ENCODE results near the gene ANKRD13D. TPM values are rescaled to one million over a fixed set of nuclear protein-coding genes. Genes with fewer than 3 reads are reported as not detected.
A peak's percentile ranks its signal among the peaks of the same experiment; 100 is the strongest.

The ANKRD13D gene
- total and polyA plus RNA-seq, 9 donors, result 16.2 to 35.5 (median 30.6) TPM

DNA sequence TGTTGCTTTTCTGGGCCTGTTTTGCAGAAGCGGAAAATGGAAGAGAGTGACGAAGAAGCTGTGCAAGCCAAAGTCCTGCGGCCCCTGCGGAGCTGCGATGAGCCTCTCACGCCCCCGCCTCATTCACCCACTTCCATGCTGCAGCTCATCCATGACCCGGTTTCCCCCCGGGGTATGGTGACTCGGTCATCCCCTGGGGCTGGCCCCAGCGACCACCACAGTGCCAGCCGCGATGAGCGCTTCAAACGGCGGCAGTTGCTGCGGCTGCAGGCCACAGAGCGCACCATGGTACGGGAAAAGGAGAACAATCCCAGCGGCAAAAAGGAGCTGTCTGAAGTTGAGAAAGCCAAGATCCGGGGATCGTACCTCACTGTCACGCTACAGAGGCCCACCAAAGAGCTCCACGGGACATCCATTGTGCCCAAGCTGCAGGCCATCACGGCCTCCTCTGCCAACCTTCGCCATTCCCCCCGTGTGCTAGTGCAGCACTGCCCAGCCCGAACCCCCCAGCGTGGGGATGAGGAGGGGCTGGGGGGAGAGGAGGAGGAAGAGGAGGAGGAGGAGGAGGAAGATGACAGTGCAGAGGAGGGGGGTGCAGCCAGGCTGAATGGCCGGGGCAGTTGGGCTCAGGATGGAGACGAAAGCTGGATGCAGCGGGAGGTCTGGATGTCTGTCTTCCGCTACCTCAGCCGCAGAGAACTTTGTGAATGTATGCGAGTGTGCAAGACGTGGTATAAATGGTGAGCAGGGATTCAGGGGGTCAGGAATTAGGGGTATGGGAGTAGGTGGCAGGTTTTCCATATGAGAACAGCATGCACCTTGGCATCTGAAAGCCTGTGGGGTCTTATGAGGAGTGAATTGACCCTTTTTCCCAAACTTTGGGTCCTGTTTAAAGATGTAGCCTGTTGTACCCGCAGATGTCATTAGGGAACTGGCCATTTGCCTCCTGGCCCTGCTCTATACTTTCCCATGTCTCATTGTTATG is 38.8 kb upstream of the ANKRD13D start:
- Histone ChIP-seq H3K27me3 (ENCODE audit: control insufficient read depth, insufficient read depth, low read length) (no peaks in the 10 kb centered on the region), H3K27ac (ENCODE audit: low read length) (no peak overlapping the region), H3K4me3 (ENCODE audit: low read length) (no peak overlapping the region), H3K36me3 (ENCODE audit: control insufficient read depth, insufficient read depth, low read length) (peaks cover 95% of the 10 kb centered on the region), H3K9me3 (replicated peaks; ENCODE audit: control insufficient read depth, low read depth, low read length) (no peaks in the 10 kb centered on the region), H3K4me1 (ENCODE audit: control insufficient read depth, insufficient read depth, low read length) (no peaks in the 10 kb centered on the region)
- 93% methylated on average over 35 of the region's 37 CpGs for WGBS (ENCODE audit: insufficient coverage)
- DNase-seq, result no peak

DNA sequence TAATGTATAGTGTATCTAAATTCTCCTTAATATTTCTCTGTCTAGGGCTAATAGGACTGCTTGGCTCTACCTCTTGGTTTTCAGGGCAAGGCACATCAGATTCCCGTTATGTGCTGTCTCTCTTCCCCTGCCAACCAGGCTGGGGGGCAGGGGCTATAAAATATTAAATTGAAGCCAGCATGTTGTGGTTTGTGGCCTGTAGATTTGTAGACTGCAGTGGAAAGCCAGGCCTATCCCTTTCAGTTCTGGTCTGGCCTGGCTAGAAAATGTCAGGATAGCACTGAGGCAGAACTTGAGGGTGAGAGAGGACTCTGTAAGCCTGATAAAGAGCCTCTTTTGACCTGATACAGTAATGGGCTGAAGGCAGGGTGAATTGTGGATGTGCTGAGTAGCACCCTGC is 37.3 kb upstream of the ANKRD13D start:
- no CpG with 5 or more reads among the region's 1 CpG for WGBS (ENCODE audit: insufficient coverage)

DNA sequence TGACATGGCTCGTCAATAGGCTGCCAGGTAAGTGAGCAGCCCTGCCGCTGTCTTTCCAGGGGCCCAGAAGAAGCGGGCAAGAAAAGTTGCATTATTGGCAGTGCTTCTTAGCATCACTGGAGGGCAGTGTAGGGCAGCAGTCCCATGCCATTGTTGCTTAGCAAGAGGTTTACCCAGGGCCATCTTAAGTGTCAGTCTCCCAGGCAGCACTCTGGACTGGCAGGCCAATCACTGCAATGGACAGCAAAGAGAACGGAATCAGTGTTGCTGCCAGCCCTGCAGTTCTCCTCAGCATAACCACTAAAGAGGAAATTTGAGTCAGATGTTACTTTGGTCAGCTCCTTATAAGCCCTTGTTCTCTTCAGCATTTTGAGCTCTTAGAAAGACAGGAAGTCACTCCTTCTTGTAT is 36.3 kb upstream of the ANKRD13D start:
- H3K36me3 ChIP-seq (ENCODE audit: control insufficient read depth, insufficient read depth, low read length), result peaks cover 95% of the 10 kb centered on the region
- 50% methylated on average over 2 of the region's 4 CpGs for WGBS (ENCODE audit: insufficient coverage)

More for the DNA sequence above, 37.3 kb upstream of the ANKRD13D start:
- DNase-seq, result no peak
- peaks cover 98% of the 10 kb centered on the region for H3K36me3 ChIP-seq (ENCODE audit: control insufficient read depth, insufficient read depth, low read length)
- no peaks in the 10 kb centered on the region for H3K27me3 ChIP-seq (ENCODE audit: control insufficient read depth, insufficient read depth, low read length)
- no peaks in the 10 kb centered on the region for H3K9me3 ChIP-seq (replicated peaks; ENCODE audit: control insufficient read depth, low read depth, low read length)
- H3K4me1 ChIP-seq (ENCODE audit: control insufficient read depth, insufficient read depth, low read length), result no peaks in the 10 kb centered on the region
- no peak overlapping the region for H3K27ac ChIP-seq (ENCODE audit: low read length)
- H3K4me3 ChIP-seq (ENCODE audit: low read length), result no peak overlapping the region

DNA sequence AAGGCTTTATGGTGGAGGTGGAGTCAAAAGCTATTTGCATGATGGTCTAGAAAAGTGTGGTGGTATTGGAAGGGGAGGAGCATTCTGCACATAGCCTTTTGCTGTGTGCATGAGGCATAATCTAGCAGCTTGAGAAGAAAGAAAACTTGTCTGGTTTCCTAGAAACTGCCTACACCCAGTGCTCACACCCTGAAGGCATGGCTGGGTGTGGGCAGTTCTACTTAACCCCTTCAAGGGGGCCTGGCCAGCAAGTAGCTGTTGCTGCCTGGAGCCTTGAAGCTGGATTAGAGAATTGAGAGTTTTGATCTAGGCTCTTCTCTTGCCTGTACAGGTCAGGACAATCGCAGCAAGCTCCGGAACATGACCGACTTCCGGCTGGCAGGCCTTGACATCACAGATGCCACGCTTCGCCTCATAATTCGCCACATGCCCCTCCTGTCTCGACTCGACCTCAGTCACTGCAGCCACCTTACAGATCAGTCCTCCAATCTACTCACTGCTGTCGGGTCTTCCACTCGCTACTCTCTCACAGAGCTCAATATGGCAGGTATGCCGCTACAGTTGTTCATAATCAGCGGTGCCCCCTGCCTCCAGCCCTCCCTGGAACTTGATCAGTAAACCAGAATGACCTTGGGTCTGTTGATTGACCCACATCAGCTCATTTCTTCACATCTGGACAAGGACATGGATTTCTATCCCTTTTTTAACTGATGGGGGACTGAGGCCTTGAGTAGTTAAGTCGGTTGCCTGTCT is 35.1 kb upstream of the ANKRD13D start:
- no peaks in the 10 kb centered on the region for H3K27me3 ChIP-seq (ENCODE audit: control insufficient read depth, insufficient read depth, low read length)

More for the DNA sequence above, 36.3 kb upstream of the ANKRD13D start:
- H3K27ac ChIP-seq (ENCODE audit: low read length), result no peak overlapping the region
- no peaks in the 10 kb centered on the region for H3K4me1 ChIP-seq (ENCODE audit: control insufficient read depth, insufficient read depth, low read length)
- no peaks in the 10 kb centered on the region for H3K9me3 ChIP-seq (replicated peaks; ENCODE audit: control insufficient read depth, low read depth, low read length)
- DNase-seq, result peak; percentile 76
- H3K4me3 ChIP-seq (ENCODE audit: low read length), result no peak overlapping the region
- no peaks in the 10 kb centered on the region for H3K27me3 ChIP-seq (ENCODE audit: control insufficient read depth, insufficient read depth, low read length)

DNA sequence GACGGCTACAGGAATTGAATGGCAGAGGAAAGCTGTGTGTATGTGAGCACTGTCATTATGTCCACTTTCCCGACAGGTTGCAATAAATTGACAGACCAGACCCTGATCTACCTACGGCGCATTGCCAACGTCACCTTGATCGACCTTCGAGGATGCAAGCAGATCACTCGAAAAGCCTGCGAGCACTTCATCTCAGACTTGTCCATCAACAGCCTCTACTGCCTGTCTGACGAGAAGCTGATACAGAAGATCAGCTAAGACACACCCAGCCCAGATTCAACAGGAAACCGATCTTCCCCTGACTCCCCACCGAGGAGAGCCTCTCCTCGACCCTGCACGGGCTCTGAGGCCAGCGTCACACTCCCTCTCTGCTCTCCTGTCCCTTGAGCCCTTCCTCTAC is 34.3 kb upstream of the ANKRD13D start:
- no peaks in the 10 kb centered on the region for H3K27me3 ChIP-seq (ENCODE audit: control insufficient read depth, insufficient read depth, low read length)
- DNase-seq, result no peak
- H3K27ac ChIP-seq (ENCODE audit: low read length), result no peak overlapping the region
- 83% methylated on average over 11 of the region's 15 CpGs for WGBS (ENCODE audit: insufficient coverage)
- H3K4me3 ChIP-seq (ENCODE audit: low read length), result no peak overlapping the region
- no peaks in the 10 kb centered on the region for H3K4me1 ChIP-seq (ENCODE audit: control insufficient read depth, insufficient read depth, low read length)
- H3K36me3 ChIP-seq (ENCODE audit: control insufficient read depth, insufficient read depth, low read length), result peaks cover 81% of the 10 kb centered on the region
- no peaks in the 10 kb centered on the region for H3K9me3 ChIP-seq (replicated peaks; ENCODE audit: control insufficient read depth, low read depth, low read length)

More for the DNA sequence above, 35.1 kb upstream of the ANKRD13D start:
- DNase-seq, result no peak
- Histone ChIP-seq H3K9me3 (replicated peaks; ENCODE audit: control insufficient read depth, low read depth, low read length) (no peaks in the 10 kb centered on the region), H3K36me3 (ENCODE audit: control insufficient read depth, insufficient read depth, low read length) (peaks cover 89% of the 10 kb centered on the region), H3K4me1 (ENCODE audit: control insufficient read depth, insufficient read depth, low read length) (no peaks in the 10 kb centered on the region), H3K4me3 (ENCODE audit: low read length) (no peak overlapping the region), H3K27ac (ENCODE audit: low read length) (no peak overlapping the region)
- 94% methylated on average over 13 of the region's 14 CpGs for WGBS (ENCODE audit: insufficient coverage)

DNA sequence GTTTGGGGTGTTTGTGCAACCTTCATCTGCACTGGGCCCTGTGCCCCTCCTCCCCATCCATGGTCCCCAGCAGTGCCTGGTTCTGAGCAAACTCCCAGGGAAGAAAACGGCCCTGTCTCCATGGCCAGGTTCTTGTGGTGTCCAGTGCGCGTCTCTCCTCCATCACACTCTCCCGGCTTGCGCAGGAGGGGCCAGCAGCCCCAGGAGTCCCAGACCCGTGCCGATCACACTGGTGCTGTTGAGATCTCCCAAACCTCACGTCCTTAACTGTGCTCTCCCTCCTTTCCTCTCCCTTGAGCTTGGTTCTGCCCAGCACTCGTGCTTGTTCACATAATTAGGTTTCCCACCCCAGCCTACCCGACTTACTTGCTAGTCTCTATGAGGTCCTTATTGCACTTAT is 33.8 kb upstream of the ANKRD13D start:
- no peaks in the 10 kb centered on the region for H3K27me3 ChIP-seq (ENCODE audit: control insufficient read depth, insufficient read depth, low read length)
- no peak overlapping the region for H3K27ac ChIP-seq (ENCODE audit: low read length)
- no peaks in the 10 kb centered on the region for H3K4me1 ChIP-seq (ENCODE audit: control insufficient read depth, insufficient read depth, low read length)
- 88% methylated on average over 9 of the region's 10 CpGs for WGBS (ENCODE audit: insufficient coverage)
- H3K9me3 ChIP-seq (replicated peaks; ENCODE audit: control insufficient read depth, low read depth, low read length), result no peaks in the 10 kb centered on the region
- no peak overlapping the region for H3K4me3 ChIP-seq (ENCODE audit: low read length)
- H3K36me3 ChIP-seq (ENCODE audit: control insufficient read depth, insufficient read depth, low read length), result peaks cover 76% of the 10 kb centered on the region
- no peak for DNase-seq

DNA sequence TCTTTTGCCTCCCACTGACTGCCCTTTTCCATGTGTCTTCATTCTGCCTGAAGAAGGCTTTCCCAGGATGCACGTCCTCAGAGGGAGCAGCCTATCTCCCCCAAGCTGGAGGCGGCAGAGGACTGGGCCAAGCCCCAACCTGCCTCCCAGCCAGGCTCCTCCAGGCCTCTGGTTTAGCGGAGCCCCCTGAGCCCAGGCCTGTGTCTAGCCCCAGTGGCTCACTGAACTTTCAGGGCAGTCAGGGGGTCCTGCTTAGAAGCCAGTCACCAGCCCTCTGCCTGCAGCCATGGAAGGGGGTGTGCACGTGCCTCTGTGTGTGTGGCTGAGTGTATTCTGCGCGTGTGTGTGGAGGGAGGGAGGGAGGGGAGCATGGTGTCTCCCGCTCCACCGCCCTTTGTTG is 33.2 kb upstream of the ANKRD13D start:
- H3K4me1 ChIP-seq (ENCODE audit: control insufficient read depth, insufficient read depth, low read length), result no peaks in the 10 kb centered on the region
- H3K36me3 ChIP-seq (ENCODE audit: control insufficient read depth, insufficient read depth, low read length), result peaks cover 70% of the 10 kb centered on the region
- no peak overlapping the region for H3K27ac ChIP-seq (ENCODE audit: low read length)
- no peak for DNase-seq
- H3K27me3 ChIP-seq (ENCODE audit: control insufficient read depth, insufficient read depth, low read length), result no peaks in the 10 kb centered on the region
- H3K4me3 ChIP-seq (ENCODE audit: low read length), result no peak overlapping the region
- no peaks in the 10 kb centered on the region for H3K9me3 ChIP-seq (replicated peaks; ENCODE audit: control insufficient read depth, low read depth, low read length)
- 20% methylated on average over 1 of the region's 8 CpGs for WGBS (ENCODE audit: insufficient coverage)

DNA sequence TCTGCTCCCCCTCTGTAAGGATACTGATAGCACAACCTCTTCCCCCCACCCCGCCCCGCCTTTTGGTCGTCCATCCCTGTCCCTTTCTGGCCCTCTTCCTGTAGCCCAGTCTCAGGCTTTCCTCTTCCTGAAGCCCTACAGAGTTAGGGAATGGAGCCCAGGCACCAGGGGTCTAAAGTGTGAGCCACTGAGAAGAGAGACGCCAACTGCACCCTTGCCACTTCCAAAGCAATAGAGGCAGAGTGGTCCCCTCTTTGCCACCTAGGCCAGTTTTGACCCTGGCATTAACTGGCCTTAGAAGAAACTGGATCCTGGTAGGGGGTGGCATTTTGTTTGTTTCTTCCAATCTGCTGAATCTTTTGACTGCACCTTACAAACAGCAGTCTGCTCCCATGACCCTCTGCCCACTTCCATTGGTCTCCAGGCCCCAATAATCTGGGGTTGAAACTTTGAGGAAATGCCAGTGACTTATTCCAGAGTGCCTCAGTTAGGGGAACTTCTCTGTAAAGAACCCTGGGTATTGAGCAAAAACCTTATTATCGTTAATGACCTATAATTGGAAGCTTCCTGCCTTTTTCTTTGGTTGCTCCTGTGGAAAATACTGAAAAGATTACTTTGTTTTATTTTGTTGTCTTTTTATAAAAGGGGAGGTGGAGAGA is 32.5 kb upstream of the ANKRD13D start:
- no peak for DNase-seq
- no peaks in the 10 kb centered on the region for H3K9me3 ChIP-seq (replicated peaks; ENCODE audit: control insufficient read depth, low read depth, low read length)
- H3K4me3 ChIP-seq (ENCODE audit: low read length), result no peak overlapping the region
- H3K27me3 ChIP-seq (ENCODE audit: control insufficient read depth, insufficient read depth, low read length), result no peaks in the 10 kb centered on the region
- peaks cover 4% of the 10 kb centered on the region for H3K4me1 ChIP-seq (ENCODE audit: control insufficient read depth, insufficient read depth, low read length)
- H3K27ac ChIP-seq (ENCODE audit: low read length), result no peak overlapping the region
- WGBS (ENCODE audit: insufficient coverage), result 67% methylated on average over 1 of the region's 5 CpGs
- H3K36me3 ChIP-seq (ENCODE audit: control insufficient read depth, insufficient read depth, low read length), result peaks cover 63% of the 10 kb centered on the region

DNA sequence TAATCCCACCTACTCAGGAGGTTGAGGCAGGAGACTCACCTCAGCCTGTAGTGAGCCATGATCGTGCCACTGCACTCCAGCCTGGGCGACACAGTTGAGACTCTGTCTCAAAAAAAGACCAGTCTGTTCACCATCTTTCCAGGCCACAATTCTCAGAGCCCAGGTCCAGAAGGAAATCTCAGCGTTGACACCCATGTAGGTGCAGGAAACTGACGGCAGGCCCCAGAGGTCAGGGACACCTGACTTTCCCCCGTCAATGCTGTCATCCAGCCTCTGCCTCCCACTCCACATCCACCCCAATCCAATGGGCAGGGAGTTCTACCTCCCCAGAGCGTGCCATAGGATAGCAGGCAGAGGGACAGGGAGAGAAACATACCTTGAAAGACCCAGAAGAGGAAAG is 28.7 kb upstream of the ANKRD13D start:
- 83% methylated on average over 4 of the region's 6 CpGs for WGBS (ENCODE audit: insufficient coverage)

More for the DNA sequence above, 28.7 kb upstream of the ANKRD13D start:
- DNase-seq, result no peak
- H3K9me3 ChIP-seq (replicated peaks; ENCODE audit: control insufficient read depth, low read depth, low read length), result no peaks in the 10 kb centered on the region
- no peak overlapping the region for H3K4me3 ChIP-seq (ENCODE audit: low read length)
- H3K27ac ChIP-seq (ENCODE audit: low read length), result no peak overlapping the region
- peaks cover 25% of the 10 kb centered on the region for H3K36me3 ChIP-seq (ENCODE audit: control insufficient read depth, insufficient read depth, low read length)
- peaks cover 23% of the 10 kb centered on the region for H3K4me1 ChIP-seq (ENCODE audit: control insufficient read depth, insufficient read depth, low read length)
- no peaks in the 10 kb centered on the region for H3K27me3 ChIP-seq (ENCODE audit: control insufficient read depth, insufficient read depth, low read length)
